DOHH2 (cell line): ENCODE measurements around the gene LOXL4.

Source experiments
- H3F3A ChIP-seq: fragments of 200-600 bp; sonication (generic), shearing (Covaris generic); 2 replicates; pipeline ENCODE4 v1.6.0; 2016; ENCODE audit warnings: antibody characterized with exemption, mild to moderate bottlenecking; ENCODE audit not compliant: control insufficient read depth, insufficient read depth
- H3K27ac ChIP-seq: fragments of 200-600 bp; sonication (generic); 2 replicates; pipeline ENCODE4 v1.5.1; 2014; ENCODE audit warnings: low read depth, mild to moderate bottlenecking, low read length, moderate library complexity
- H3K27me3 ChIP-seq: fragments of 200-600 bp; sonication (generic); 2 replicates; pipeline ENCODE4 v1.6.1; 2014; ENCODE audit warnings: mild to moderate bottlenecking, low read length, mixed read lengths; ENCODE audit not compliant: control insufficient read depth
- H3K36me3 ChIP-seq: fragments of 200-600 bp; sonication (generic); 2 replicates; pipeline ENCODE4 v1.6.1; 2014; ENCODE audit warnings: mild to moderate bottlenecking, low read length, moderate library complexity, mixed read lengths; ENCODE audit not compliant: control insufficient read depth
- H3K4me1 ChIP-seq: fragments of 200-600 bp; sonication (generic); 2 replicates; pipeline ENCODE4 v1.6.1; 2014; ENCODE audit warnings: mild to moderate bottlenecking, low read length, mixed read lengths; ENCODE audit not compliant: control insufficient read depth
- H3K4me2 ChIP-seq: fragments of 200-600 bp; sonication (generic); 2 replicates; pipeline ENCODE4 v1.6.0; 2014; ENCODE audit warnings: mild to moderate bottlenecking, low read length, moderate library complexity
- H3K4me3 ChIP-seq: fragments of 200-600 bp; sonication (generic); 2 replicates; pipeline ENCODE4 v1.5.1; 2014; ENCODE audit warnings: mild to moderate bottlenecking, low read length, mixed read lengths
- H3K79me2 ChIP-seq: fragments of 200-600 bp; sonication (generic); 2 replicates; pipeline ENCODE4 v1.6.1; 2014; ENCODE audit warnings: mild to moderate bottlenecking, low read length, mixed read lengths; ENCODE audit not compliant: control insufficient read depth
- H3K9me2 ChIP-seq: fragments of 200-600 bp; sonication (generic); replicated peaks from 2 replicates; pipeline ENCODE4 v1.6.1; 2014; ENCODE audit warnings: mild to moderate bottlenecking, low read length, mixed read lengths; ENCODE audit not compliant: control insufficient read depth
- H3K9me3 ChIP-seq: fragments of 200-600 bp; sonication (generic); 2 replicates; pipeline ENCODE4 v1.6.1; 2014; ENCODE audit warnings: antibody characterized with exemption, low read length, mixed read lengths; ENCODE audit not compliant: control insufficient read depth, insufficient read depth
- H4K20me1 ChIP-seq: fragments of 200-600 bp; sonication (generic); 2 replicates; pipeline ENCODE4 v1.6.0; 2014; ENCODE audit warnings: low read depth, mild to moderate bottlenecking, antibody characterized with exemption, low read length, moderate library complexity; ENCODE audit not compliant: control insufficient read depth, insufficient read depth
- EZH2phosphoT487 ChIP-seq: fragments of 200-600 bp; sonication (generic); IDR thresholded peaks from 2 replicates; pipeline ENCODE4 v1.6.1; 2017; ENCODE audit warnings: borderline replicate concordance, mild to moderate bottlenecking, antibody characterized with exemption, low read length, moderate library complexity, mixed read lengths
- TF ChIP-seq, protein P1 (sequence below): fragments of 200-600 bp; sonication (generic); IDR thresholded peaks from one replicate; pipeline ENCODE4 v1.5.1; 2014; ENCODE audit warnings: antibody characterized with exemption, mild to moderate bottlenecking, low read depth, low read length; ENCODE audit not compliant: poor library complexity, severe bottlenecking

LOXL4 gene

DNA sequence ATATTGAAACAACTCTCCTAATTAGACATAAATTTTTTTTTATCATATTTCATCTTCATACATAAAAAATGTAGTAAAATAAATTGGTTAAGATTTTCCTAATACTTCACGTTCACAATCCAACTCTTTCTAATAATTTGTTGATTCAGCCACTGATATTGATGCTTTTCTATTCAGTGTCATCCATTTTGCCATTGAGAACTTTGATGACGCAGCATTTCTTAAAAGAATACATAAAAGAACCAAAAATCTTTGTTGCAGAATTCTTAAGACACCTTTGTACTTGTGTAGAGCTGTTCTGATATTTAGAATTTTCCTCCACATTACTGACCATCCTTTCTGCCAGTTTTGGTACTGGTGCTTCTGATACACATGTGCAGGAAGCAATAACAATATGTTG is 52.6 kb downstream of the LOXL4 start:
- peaks cover 88% of the 10 kb centered on the region for H3K36me3 ChIP-seq
- TF ChIP-seq, protein P1, sequence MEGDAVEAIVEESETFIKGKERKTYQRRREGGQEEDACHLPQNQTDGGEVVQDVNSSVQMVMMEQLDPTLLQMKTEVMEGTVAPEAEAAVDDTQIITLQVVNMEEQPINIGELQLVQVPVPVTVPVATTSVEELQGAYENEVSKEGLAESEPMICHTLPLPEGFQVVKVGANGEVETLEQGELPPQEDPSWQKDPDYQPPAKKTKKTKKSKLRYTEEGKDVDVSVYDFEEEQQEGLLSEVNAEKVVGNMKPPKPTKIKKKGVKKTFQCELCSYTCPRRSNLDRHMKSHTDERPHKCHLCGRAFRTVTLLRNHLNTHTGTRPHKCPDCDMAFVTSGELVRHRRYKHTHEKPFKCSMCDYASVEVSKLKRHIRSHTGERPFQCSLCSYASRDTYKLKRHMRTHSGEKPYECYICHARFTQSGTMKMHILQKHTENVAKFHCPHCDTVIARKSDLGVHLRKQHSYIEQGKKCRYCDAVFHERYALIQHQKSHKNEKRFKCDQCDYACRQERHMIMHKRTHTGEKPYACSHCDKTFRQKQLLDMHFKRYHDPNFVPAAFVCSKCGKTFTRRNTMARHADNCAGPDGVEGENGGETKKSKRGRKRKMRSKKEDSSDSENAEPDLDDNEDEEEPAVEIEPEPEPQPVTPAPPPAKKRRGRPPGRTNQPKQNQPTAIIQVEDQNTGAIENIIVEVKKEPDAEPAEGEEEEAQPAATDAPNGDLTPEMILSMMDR, result no peak
- no peak for TF ChIP-seq EZH2phosphoT487
- peaks cover 31% of the 10 kb centered on the region for H3K9me3 ChIP-seq
- no peak overlapping the region for H3K4me2 ChIP-seq
- peaks cover 16% of the 10 kb centered on the region for H3K4me1 ChIP-seq
- no peak overlapping the region for H3K4me3 ChIP-seq
- peaks cover 98% of the 10 kb centered on the region for H3K79me2 ChIP-seq
- H3K9me2 ChIP-seq, result no peaks in the 10 kb centered on the region
- H3F3A ChIP-seq, result peaks cover 7% of the 10 kb centered on the region; the same call in 1 of the 2 replicates
- H4K20me1 ChIP-seq, result no peaks in the 10 kb centered on the region
- no peak overlapping the region for H3K27ac ChIP-seq
- no peaks in the 10 kb centered on the region for H3K27me3 ChIP-seq

DNA sequence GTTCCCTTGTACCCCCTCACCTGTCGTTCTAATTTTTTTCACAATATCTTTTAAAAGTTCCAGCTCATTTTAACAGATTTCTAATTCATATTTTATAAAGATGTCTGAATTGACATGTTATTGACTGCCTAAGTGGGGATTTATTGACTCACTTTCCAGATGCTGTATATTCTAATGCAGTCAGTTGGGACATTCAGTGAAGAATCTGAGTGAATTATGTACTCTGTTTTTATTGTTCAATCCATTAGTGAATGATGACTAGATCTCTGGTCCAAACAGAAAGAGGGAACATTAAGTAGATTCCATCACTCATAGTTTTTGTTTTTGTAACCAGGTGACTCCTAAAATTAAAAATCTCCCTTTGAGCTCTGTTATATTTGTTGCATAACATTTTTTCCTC is 54.3 kb downstream of the LOXL4 start:
- peaks cover 7% of the 10 kb centered on the region; the same call in 1 of the 2 replicates for H3F3A ChIP-seq
- H3K27me3 ChIP-seq, result no peaks in the 10 kb centered on the region
- TF ChIP-seq, protein P1, result no peak
- TF ChIP-seq EZH2phosphoT487, result no peak
- H3K27ac ChIP-seq, result no peak overlapping the region
- H3K9me2 ChIP-seq, result no peaks in the 10 kb centered on the region
- H4K20me1 ChIP-seq, result no peaks in the 10 kb centered on the region
- H3K36me3 ChIP-seq, result peaks cover 88% of the 10 kb centered on the region
- H3K9me3 ChIP-seq, result peaks cover 18% of the 10 kb centered on the region
- no peak overlapping the region for H3K4me3 ChIP-seq
- peaks cover 94% of the 10 kb centered on the region for H3K79me2 ChIP-seq
- H3K4me1 ChIP-seq, result peaks cover 16% of the 10 kb centered on the region
- H3K4me2 ChIP-seq, result no peak overlapping the region

DNA sequence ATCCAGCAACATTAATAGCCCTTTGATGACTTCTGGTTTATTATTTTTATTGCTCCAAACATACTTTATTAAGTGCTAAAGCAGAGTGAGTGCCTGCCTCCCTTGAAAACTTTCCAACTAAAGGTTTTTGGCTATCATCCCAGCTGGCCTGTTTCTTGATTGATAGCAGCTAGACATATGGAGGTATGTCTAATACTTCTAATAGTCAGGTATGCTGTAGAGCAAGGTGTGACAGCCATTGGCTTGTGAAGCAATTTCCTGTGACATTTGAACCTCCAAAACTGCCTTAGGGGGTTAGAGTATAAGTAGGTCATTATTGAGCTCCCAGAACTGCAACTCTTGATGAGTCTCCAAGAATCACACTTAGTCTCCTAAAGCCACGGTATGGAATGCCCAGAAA is 55.8 kb downstream of the LOXL4 start:
- Histone ChIP-seq H3K27ac (no peak overlapping the region), H3K36me3 (peaks cover 89% of the 10 kb centered on the region), H3K79me2 (peaks cover 83% of the 10 kb centered on the region), H3K4me2 (no peak overlapping the region), H3F3A (no peaks in the 10 kb centered on the region), H3K27me3 (no peaks in the 10 kb centered on the region), H4K20me1 (no peaks in the 10 kb centered on the region), H3K9me3 (peaks cover 7% of the 10 kb centered on the region; the same call in 1 of the 2 replicates), H3K4me1 (peaks cover 5% of the 10 kb centered on the region), H3K9me2 (no peaks in the 10 kb centered on the region), H3K4me3 (no peak overlapping the region)
- TF ChIP-seq, protein P1, result no peak
- no peak for TF ChIP-seq EZH2phosphoT487
